Kasumi-1 (cell line): ENCODE results near the gene PIGR.

Experiments
- DNase-seq, 2 experiments: peaks; one replicate each; lab custom pipeline; 2025; lab: John Stamatoyannopoulos, UW

PIGR gene, protein sequence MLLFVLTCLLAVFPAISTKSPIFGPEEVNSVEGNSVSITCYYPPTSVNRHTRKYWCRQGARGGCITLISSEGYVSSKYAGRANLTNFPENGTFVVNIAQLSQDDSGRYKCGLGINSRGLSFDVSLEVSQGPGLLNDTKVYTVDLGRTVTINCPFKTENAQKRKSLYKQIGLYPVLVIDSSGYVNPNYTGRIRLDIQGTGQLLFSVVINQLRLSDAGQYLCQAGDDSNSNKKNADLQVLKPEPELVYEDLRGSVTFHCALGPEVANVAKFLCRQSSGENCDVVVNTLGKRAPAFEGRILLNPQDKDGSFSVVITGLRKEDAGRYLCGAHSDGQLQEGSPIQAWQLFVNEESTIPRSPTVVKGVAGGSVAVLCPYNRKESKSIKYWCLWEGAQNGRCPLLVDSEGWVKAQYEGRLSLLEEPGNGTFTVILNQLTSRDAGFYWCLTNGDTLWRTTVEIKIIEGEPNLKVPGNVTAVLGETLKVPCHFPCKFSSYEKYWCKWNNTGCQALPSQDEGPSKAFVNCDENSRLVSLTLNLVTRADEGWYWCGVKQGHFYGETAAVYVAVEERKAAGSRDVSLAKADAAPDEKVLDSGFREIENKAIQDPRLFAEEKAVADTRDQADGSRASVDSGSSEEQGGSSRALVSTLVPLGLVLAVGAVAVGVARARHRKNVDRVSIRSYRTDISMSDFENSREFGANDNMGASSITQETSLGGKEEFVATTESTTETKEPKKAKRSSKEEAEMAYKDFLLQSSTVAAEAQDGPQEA

DNA sequence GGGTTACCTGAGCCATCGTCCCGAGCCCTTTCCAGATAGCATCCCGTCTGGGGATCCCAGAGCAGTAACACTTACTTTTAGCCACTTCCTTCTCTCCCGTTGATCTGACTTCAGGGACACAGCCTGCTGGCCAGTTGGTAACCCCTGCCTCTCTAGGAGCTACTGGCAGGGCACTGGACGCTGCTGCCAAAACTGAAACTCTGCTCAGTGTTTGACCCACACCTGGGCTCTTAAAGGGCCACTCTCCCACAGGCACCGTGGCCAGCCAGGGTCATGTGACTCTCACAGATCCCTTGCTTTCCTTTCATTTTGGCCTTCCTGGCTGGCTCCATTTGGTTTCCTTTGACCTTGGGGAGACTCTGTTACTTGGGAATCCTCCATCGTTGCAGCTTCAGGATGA lies at the start of gene PIGR:
PIGR (minus strand) TSS at position 206 of the 400 bp plus-strand sequence. CDS start 5,935 bp downstream, outside the sequence.
- no peak for DNase-seq

DNA sequence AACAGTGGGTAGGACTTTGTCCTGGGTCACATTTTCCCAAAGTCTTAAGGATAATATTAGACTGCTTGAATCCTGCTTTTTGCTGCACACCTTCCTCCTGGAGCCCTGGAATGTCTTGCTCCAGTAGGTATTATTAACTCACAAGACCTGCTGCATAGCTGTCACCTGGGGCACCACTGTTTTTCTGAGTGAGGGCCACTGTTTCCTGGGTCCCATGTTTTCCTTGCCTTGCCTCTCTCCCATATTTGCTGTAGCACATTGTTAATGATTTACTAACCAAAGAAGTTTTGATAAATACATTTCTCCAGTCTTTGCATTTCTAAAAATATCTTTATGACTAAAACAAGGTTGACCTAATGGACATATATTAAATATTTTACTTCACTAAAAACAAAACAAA lies 46.5 kb upstream of the PIGR start:
- no peak for DNase-seq

DNA sequence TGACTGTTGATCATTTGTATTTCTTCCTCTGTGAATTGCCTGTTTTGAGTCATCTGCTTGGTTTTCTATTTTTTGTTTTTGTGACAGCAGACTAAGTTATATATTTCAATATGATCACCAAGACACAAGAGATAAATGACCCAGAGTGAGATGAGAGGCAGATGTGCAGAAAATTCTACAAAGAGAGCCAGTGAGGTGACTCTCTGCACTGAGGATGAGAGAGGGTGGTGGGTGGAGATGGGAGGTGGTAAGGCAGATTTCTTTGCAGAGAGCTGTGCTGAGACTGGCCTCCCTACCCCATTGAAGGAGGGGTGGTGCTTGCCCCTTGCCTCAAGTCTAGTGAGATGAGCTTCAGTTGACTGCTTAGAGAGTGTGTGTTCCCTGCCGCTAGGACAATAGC lies 41.6 kb upstream of the PIGR start:
- DNase-seq: no peak

DNA sequence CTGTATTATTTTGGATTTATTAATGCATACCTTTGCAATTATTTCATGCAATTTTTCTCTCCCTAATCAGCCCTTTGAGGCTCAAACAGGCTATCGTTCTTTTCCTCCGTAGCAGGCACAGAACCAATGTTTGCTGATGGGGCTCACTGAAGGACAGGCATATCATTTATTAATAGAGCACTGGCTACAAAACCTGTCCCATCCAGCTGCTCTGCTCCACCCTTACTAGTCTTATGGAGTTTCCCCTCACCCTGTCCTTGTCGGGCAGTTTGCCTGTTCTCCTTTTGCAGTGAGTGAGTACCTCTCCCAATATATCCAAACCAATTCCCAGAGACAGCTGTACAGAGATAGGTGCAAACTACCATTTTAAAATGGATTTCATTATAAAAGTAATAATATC lies 40.6 kb upstream of the PIGR start:
- DNase-seq: no peak

- no peak for DNase-seq
Measured at GRCh38 chr1:206986402-206986801, 40.1 kb upstream of the PIGR start.

DNA sequence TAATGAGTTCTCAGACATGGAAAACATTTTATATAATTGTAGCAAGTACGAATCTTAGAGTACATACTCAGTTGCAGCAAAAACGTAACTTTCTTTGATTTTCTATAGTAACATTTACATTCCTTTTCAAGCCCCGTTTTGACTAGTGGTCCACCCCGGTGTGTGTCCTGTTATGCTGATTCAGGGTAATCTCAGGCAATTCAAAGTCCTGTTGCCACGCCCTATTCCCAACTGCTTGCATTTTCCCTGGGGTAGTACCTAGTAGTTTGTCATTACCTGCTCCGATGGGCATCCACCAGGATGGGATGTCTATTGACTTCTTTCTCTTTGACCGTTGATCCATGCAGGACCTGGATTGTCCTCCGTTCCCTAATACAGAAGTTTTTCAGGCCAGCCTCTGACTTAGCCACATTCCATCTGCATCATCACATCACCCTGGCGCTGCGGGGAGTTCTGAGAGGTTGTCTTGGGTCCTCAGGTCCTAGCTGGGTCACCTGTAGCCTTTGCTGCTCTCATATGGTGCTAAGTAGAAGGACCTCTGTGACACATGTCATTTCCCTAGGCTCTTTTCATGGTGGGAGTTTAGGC lies 39.0 kb upstream of the PIGR start:
- DNase-seq: no peak

DNA sequence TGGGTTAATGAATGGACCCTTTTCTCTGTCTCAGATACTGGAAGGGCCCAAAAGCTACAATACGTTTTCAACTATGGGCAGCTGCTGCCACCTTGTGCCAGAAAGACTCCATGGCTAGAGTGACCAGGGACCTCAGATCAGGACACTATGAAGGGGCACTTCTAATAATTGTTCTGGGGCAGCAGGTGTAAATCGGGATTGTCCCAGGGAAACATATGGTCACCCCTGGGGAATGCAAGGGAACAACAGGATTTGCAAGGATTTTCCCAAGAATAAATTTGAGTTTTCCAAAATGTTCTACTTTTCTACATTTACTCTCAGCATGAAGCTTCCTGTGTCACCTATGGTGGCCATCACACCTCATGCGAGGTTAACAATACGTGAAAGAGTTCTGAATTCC lies 36.0 kb upstream of the PIGR start:
- DNase-seq: peak; percentile 44 to 64

- DNase-seq: peak; percentile 33 to 63
Measured at GRCh38 chr1:206979379-206980043, 33.2 kb upstream of the PIGR start.

DNA sequence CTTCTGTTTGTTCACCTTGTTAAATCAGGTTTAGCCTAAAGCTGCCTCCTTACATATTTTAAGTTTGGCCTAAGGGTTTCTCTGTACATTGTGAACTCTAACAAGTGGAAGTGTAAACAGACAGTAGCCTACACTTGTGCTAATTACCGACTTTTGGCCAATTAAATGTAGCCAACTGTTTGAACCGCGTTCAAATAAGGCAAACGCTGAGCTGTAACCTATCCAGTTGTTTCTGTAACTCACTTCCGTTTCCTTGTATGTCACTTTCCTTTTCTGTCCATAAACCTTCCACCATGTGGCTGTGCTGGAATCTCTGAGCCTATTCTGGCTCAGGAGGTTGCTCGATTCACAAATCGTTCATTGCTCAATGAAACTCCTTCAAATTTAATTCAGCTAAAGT lies 32.0 kb upstream of the PIGR start:
- no peak for DNase-seq

DNA sequence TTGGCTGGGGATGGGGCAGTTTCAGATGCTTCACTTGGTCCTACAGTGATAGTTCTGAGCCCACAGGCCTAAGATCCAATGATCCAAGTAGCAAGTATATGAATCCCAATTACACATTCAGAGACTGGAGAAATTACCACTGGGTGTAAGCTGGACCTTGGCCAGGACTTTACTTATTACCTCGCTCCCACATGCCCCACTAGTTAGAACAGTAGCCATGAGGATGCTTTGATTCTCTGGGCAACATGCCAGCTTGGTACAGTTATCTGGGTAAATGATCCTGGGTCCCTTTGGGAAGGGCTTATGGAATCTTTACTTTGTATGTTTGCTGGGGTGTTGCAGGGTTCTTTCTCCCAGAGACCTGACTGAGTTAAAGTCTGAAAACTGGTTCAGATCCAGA lies 29.0 kb upstream of the PIGR start:
- DNase-seq: no peak

DNA sequence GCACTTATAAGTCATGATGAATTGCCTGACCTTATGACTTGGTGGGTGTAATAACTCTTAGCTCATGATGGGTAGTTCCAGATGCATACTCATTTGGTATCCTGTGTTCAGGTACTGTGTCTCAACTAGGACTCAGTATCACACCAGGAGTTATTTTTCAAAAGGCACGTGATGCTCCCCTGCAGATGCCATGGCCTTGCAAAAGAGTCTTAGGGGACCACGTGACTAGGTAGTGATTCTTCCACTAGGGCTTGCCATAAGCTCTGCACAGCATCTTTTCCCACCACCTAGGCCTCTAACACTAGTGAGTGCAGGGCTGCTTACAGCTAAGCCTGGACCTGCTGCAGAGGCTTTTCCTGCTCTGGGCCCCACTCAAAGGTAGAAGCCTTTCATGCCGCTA lies 27.9 kb upstream of the PIGR start:
- DNase-seq: no peak

DNA sequence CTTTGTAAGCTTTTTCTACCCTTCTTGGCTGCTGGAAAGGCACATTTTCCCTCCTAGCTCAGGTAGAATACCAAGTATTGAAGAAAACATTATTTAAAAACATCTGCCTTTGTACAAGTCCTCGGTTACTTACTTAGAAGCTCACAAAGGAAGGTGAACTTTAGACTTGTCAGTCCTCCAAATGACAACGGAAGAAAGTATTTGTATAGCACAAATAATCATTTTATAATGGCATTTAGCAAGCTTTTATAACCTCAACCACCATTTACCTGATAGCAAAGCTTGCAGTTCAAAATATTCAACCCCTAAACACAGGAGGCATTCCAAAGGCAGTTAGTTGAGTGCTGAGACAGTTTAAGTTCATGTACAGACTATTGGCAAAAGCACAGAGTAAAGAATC lies 26.5 kb upstream of the PIGR start:
- DNase-seq: no peak

DNA sequence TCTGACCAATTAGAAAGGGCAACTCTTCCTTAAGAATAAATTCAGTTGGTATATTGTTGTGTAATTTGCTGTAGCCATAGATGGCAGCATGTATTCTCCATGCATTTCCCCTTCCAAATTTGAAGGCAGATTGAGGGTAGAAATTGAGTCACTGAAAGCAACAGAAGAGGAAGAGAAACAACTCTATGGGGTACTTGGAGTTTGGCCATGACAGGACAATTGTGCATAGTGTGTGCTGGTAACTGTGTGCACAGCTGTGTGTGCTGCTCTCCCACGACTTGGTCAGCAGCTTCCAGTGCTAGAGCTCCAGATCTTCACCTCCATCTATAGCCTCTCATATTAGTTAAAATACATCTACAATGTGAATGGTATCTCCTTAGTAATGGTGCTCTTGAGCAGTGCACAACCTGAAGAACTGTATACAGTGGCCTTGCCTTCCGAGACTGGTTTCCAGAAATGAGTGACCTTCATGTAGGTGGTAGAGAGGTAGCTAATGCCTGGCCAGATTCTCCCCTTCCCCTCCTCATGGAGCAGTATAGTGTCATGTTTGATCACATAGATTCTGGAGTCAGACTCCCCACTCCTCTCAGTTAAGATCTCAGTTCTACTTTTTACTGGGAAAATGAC lies 24.9 kb upstream of the PIGR start:
- no peak for DNase-seq

DNA sequence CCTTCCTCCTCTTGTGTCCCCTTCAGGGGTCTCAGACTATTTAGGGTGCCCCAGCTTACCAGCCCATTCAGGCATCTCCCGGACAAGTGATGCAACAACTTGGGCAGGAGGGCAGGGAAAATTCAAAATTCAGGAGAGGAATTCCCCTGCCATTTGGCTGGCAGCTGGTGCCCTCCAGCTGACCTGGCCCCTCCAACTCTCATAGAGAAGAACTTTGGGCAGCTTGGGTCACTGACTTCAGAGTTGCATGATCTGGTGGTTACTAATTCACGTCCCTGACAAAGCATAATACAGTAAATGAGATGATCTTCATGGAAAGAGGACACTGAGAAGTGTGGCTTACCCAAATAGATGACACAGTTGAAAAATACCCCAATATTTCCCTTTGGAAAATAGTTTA lies 24.2 kb upstream of the PIGR start, which contains the start of gene FCAMR:
FCAMR (minus strand) TSS at position 15 of the 400 bp plus-strand sequence. CDS start 335 bp downstream, outside the sequence.
- DNase-seq: no peak

DNA sequence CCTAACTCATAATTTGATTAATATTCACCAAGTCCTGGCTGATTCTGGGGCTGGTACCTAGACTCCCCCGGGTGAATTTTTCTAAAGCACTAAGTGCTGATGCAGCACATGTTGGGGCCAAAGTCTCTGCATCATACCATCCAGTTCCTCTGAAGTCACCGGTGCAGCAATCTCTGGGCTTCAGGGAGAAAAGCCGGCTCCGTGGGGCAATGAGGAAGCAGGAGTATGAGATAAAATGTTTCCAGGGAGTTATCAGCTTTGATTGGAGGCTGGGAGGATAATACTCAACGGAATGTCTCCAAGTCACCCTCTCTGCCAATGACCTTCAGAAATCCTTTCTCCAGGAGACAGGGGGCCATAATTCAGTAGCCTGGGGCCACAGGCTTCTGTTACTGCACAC lies 22.8 kb upstream of the PIGR start:
- DNase-seq: no peak

DNA sequence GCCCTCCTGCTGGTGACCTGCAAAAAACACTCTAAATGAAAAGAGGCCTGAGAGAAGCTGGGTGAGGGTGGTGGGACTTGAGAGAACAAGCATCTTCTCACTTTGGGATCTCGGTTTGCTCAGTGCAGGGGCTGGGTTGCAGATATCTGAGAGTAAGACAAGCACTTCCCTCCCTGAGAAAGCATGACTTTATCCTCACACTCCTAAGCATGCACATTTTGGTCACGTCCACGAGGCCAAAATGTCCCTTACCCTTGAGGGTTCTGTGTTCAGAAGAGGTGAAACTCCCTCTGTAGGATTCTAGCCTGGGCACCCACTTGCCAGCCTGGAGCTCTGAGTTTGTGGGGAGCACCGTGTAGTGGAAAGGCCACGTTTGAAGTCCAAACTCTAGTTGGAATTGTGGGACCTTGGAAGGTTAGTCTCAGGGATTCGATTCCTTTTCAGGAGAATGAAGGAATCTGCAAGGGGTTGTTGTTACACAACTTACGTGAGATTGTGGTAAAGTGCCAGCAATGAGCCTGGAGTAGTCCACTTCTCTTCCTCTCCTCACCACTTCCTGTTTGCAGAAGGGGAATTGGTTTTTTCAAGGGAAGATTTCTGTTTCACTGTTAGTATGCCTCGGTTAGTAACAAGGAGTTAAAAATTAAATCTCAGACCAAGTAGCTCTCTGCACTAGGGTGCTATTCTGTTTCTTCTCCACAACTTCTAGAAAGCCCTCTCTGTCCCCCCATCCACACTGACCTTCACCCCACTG lies 21.0 kb upstream of the PIGR start:
- peak; percentile 73 to 76 for DNase-seq

GRCh38 chr1:206965781-206966180 lies 19.5 kb upstream of the PIGR start:
- DNase-seq: no peak

DNA sequence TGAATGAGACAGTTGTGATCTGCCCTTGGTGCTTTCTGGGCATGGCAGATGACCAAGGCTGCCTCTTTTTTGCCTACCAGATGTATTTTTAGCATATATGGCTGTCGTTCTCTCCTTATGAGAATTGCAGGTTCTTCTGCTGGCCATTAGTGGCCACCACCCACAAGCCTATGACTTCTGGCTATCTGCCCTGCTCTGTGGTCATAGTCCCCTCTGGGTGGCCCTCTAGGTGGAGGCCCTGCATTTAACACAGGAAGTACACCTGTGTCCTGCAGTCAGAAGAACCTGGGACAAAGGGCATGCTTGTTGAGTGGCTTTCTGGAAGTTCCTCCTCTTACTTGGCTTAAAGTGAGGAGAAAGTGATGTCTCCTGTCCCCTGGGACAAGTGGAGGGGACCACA lies 17.5 kb upstream of the PIGR start:
- DNase-seq: no peak

- no peak for DNase-seq
Measured at GRCh38 chr1:206963119-206963712, 16.9 kb upstream of the PIGR start.

DNA sequence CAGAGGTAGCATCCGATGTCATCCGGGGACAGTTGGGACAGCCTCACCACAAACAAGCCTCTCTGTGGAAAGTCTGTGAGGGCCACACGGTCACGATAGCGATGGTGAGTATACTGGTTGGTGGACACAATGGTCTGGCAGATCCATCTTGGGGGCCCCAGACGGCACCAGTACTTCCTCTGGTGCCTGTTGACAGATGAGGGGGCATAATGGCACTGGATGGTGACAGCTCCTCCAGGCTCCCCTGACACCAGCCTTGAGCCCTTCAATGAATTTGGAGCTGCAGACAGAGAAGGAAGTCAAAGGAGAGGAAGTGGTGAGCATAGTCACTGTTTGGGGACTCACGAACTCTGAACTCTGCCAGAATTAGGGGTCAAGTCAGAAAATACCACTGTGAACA lies 16.0 kb upstream of the PIGR start:
- peak; percentile 44 to 45 for DNase-seq

GRCh38 chr1:206961668-206962067 lies 15.4 kb upstream of the PIGR start:
- no peak for DNase-seq
